ENCODE data around the gene PRRC2A. TPM values are rescaled to one million over a fixed set of nuclear protein-coding genes. Genes with fewer than 3 reads are reported as not detected.
A peak's percentile ranks its signal among the peaks of the same experiment; 100 is the strongest.

The PRRC2A gene
- total RNA-seq, result 76.9 TPM
- long read RNA-seq, partial matches to known transcripts, result 12 of 14 reads
- long read RNA-seq, other reads (novel, unspliced or antisense), result 1 of 14 reads

DNA sequence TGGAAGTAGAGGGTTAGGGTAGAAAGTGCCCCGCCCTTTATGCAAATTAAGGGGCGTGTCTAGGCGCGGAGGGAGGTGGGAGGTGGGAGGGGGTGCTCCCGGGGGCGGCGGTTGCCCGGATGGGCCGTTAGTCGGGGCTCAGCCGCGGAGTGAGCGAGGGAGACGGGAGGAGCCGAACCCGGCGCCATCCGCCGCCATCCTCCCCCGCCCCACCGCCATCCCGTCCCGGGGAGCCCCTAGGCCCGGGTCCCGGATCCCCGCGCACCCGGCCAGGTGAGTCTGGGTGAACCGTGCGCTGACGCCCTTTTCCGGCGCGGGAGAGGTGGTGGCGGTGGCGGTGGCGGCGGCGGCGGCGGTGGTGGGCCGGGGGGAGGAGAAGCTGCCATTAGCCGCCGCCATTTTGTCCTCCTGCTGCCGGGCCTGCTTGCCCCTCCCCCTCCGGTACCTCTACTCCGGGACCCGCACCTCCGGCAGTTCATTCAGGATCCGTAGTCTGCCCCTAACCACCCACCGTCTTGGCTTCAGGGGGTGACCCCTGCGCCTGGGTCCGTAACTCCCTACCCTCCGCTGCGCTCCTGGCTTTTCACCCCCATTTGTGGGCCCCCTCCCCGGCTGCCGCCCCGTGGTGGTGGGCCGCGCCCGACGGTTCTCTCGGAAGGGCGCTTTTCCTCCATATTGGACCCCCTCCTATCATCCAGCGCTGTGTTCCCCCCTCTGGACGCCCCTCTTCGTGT lies at the start of gene PRRC2A:
PRRC2A (plus strand) TSS at position 130 of the 734 bp plus-strand sequence. CDS start 2,075 bp downstream, outside the sequence.
- peak; percentile 91 for ATAC-seq
- intact Hi-C loops (cut with micrococcal nuclease), result no loop called here
- DNase-seq, result no peak

DNA sequence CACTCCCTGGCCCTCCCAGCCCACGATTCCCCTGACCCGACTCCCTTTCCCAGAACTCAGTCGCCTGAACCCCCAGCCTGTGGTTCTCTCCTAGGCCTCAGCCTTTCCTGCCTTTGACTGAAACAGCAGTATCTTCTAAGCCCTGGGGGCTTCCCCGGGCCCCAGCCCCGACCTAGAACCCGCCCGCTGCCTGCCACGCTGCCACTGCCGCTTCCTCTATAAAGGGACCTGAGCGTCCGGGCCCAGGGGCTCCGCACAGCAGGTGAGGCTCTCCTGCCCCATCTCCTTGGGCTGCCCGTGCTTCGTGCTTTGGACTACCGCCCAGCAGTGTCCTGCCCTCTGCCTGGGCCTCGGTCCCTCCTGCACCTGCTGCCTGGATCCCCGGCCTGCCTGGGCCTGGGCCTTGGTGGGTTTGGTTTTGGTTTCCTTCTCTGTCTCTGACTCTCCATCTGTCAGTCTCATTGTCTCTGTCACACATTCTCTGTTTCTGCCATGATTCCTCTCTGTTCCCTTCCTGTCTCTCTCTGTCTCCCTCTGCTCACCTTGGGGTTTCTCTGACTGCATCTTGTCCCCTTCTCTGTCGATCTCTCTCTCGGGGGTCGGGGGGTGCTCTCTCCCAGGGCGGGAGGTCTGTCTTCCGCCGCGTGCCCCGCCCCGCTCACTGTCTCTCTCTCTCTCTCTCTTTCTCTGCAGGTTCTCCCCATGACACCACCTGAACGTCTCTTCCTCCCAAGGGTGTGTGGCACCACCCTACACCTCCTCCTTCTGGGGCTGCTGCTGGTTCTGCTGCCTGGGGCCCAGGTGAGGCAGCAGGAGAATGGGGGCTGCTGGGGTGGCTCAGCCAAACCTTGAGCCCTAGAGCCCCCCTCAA lies 48.2 kb upstream of the PRRC2A start, which contains the start of gene LTA:
LTA (plus strand) TSS at position 249 of the 871 bp plus-strand sequence; CDS start at position 703, 454 bp downstream.
- no peak for DNase-seq
- ATAC-seq, result no peak
- intact Hi-C loops (cut with micrococcal nuclease), result no loop called here

DNA sequence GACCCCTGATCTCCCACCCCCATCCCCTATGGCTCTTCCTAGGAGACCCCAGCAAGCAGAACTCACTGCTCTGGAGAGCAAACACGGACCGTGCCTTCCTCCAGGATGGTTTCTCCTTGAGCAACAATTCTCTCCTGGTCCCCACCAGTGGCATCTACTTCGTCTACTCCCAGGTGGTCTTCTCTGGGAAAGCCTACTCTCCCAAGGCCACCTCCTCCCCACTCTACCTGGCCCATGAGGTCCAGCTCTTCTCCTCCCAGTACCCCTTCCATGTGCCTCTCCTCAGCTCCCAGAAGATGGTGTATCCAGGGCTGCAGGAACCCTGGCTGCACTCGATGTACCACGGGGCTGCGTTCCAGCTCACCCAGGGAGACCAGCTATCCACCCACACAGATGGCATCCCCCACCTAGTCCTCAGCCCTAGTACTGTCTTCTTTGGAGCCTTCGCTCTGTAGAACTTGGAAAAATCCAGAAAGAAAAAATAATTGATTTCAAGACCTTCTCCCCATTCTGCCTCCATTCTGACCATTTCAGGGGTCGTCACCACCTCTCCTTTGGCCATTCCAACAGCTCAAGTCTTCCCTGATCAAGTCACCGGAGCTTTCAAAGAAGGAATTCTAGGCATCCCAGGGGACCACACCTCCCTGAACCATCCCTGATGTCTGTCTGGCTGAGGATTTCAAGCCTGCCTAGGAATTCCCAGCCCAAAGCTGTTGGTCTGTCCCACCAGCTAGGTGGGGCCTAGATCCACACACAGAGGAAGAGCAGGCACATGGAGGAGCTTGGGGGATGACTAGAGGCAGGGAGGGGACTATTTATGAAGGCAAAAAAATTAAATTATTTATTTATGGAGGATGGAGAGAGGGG lies 47.0 kb upstream of the PRRC2A start:
- intact Hi-C loops (cut with micrococcal nuclease), result no loop called here
- no peak for ATAC-seq
- no peak for DNase-seq

DNA sequence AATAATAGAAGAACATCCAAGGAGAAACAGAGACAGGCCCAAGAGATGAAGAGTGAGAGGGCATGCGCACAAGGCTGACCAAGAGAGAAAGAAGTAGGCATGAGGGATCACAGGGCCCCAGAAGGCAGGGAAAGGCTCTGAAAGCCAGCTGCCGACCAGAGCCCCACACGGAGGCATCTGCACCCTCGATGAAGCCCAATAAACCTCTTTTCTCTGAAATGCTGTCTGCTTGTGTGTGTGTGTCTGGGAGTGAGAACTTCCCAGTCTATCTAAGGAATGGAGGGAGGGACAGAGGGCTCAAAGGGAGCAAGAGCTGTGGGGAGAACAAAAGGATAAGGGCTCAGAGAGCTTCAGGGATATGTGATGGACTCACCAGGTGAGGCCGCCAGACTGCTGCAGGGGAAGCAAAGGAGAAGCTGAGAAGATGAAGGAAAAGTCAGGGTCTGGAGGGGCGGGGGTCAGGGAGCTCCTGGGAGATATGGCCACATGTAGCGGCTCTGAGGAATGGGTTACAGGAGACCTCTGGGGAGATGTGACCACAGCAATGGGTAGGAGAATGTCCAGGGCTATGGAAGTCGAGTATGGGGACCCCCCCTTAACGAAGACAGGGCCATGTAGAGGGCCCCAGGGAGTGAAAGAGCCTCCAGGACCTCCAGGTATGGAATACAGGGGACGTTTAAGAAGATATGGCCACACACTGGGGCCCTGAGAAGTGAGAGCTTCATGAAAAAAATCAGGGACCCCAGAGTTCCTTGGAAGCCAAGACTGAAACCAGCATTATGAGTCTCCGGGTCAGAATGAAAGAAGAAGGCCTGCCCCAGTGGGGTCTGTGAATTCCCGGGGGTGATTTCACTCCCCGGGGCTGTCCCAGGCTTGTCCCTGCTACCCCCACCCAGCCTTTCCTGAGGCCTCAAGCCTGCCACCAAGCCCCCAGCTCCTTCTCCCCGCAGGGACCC lies 46.1 kb upstream of the PRRC2A start:
- DNase-seq (no peak), ATAC-seq (no peak)
- intact Hi-C loops (cut with micrococcal nuclease), result no loop called here

DNA sequence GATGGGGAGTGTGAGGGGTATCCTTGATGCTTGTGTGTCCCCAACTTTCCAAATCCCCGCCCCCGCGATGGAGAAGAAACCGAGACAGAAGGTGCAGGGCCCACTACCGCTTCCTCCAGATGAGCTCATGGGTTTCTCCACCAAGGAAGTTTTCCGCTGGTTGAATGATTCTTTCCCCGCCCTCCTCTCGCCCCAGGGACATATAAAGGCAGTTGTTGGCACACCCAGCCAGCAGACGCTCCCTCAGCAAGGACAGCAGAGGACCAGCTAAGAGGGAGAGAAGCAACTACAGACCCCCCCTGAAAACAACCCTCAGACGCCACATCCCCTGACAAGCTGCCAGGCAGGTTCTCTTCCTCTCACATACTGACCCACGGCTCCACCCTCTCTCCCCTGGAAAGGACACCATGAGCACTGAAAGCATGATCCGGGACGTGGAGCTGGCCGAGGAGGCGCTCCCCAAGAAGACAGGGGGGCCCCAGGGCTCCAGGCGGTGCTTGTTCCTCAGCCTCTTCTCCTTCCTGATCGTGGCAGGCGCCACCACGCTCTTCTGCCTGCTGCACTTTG lies 45.1 kb upstream of the PRRC2A start, which contains the start of gene TNF:
TNF (plus strand) TSS at position 231 of the 567 bp plus-strand sequence; CDS start at position 408, 177 bp downstream.
- intact Hi-C loops (cut with micrococcal nuclease), result no loop called here
- peak; percentile 57 for DNase-seq

DNA sequence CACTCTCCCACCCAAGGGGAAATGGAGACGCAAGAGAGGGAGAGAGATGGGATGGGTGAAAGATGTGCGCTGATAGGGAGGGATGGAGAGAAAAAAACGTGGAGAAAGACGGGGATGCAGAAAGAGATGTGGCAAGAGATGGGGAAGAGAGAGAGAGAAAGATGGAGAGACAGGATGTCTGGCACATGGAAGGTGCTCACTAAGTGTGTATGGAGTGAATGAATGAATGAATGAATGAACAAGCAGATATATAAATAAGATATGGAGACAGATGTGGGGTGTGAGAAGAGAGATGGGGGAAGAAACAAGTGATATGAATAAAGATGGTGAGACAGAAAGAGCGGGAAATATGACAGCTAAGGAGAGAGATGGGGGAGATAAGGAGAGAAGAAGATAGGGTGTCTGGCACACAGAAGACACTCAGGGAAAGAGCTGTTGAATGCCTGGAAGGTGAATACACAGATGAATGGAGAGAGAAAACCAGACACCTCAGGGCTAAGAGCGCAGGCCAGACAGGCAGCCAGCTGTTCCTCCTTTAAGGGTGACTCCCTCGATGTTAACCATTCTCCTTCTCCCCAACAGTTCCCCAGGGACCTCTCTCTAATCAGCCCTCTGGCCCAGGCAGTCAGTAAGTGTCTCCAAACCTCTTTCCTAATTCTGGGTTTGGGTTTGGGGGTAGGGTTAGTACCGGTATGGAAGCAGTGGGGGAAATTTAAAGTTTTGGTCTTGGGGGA lies 44.4 kb upstream of the PRRC2A start:
- DNase-seq, result no peak
- no peak for ATAC-seq
- intact Hi-C loops (cut with micrococcal nuclease), result no loop called here

More for the DNA sequence above, 45.1 kb upstream of the PRRC2A start, which contains the start of gene TNF:
- ATAC-seq, result peak; percentile 69

DNA sequence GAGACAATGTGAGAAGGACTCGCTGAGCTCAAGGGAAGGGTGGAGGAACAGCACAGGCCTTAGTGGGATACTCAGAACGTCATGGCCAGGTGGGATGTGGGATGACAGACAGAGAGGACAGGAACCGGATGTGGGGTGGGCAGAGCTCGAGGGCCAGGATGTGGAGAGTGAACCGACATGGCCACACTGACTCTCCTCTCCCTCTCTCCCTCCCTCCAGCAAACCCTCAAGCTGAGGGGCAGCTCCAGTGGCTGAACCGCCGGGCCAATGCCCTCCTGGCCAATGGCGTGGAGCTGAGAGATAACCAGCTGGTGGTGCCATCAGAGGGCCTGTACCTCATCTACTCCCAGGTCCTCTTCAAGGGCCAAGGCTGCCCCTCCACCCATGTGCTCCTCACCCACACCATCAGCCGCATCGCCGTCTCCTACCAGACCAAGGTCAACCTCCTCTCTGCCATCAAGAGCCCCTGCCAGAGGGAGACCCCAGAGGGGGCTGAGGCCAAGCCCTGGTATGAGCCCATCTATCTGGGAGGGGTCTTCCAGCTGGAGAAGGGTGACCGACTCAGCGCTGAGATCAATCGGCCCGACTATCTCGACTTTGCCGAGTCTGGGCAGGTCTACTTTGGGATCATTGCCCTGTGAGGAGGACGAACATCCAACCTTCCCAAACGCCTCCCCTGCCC lies 43.5 kb upstream of the PRRC2A start:
- ATAC-seq (no peak), DNase-seq (no peak)
- intact Hi-C loops (cut with micrococcal nuclease), result no loop called here

DNA sequence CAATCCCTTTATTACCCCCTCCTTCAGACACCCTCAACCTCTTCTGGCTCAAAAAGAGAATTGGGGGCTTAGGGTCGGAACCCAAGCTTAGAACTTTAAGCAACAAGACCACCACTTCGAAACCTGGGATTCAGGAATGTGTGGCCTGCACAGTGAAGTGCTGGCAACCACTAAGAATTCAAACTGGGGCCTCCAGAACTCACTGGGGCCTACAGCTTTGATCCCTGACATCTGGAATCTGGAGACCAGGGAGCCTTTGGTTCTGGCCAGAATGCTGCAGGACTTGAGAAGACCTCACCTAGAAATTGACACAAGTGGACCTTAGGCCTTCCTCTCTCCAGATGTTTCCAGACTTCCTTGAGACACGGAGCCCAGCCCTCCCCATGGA lies 42.9 kb upstream of the PRRC2A start:
- DNase-seq, result no peak
- no peak for ATAC-seq
- intact Hi-C loops (cut with micrococcal nuclease), result no loop called here

DNA sequence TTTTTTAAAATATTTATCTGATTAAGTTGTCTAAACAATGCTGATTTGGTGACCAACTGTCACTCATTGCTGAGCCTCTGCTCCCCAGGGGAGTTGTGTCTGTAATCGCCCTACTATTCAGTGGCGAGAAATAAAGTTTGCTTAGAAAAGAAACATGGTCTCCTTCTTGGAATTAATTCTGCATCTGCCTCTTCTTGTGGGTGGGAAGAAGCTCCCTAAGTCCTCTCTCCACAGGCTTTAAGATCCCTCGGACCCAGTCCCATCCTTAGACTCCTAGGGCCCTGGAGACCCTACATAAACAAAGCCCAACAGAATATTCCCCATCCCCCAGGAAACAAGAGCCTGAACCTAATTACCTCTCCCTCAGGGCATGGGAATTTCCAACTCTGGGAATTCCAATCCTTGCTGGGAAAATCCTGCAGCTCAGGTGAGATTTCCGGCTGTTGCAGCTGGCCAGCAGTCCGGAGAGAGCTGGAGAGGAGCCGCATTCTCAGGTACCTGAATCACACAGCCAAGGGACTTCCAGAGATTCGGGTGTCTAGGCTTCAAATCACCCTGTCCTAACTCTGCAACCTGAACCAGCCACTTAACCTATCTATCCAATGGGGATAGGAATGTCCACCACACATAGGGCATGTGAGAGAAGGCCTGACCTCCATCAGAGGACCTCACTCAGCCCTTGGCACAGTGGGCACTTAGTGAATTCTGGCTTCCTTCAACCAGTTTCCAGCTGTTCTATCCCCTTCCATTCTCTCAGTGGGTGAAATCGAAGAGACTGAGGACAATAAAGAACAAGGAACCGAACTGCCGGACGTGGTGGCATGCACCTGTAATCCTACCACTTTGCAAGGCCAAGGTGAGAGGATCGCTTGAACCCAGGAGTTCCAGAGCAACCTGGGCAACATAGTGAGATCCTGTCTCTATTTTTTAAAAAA lies 42.1 kb upstream of the PRRC2A start:
- intact Hi-C loops (cut with micrococcal nuclease), result no loop called here
- no peak for ATAC-seq
- DNase-seq, result no peak

DNA sequence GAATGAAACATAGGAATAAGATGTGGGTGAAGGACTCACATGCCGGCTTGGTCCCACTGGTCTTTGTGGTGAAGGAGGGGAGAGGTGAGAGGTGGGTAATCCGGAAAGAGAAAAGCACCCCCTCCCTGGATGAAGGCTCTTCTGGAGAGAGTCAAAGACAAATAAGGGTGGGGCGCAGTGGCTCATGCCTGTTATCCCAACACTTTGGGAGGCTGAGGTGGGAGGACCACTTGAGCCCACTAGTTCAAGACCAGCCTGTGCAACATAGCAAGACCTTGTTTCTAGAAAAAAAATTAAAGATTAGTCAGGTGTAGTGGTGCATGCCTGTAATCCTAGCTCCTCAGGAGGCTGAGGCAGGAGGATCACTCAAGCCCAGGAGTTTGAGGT lies 41.4 kb upstream of the PRRC2A start:
- ATAC-seq (no peak), DNase-seq (no peak)
- intact Hi-C loops (cut with micrococcal nuclease), result no loop called here

DNA sequence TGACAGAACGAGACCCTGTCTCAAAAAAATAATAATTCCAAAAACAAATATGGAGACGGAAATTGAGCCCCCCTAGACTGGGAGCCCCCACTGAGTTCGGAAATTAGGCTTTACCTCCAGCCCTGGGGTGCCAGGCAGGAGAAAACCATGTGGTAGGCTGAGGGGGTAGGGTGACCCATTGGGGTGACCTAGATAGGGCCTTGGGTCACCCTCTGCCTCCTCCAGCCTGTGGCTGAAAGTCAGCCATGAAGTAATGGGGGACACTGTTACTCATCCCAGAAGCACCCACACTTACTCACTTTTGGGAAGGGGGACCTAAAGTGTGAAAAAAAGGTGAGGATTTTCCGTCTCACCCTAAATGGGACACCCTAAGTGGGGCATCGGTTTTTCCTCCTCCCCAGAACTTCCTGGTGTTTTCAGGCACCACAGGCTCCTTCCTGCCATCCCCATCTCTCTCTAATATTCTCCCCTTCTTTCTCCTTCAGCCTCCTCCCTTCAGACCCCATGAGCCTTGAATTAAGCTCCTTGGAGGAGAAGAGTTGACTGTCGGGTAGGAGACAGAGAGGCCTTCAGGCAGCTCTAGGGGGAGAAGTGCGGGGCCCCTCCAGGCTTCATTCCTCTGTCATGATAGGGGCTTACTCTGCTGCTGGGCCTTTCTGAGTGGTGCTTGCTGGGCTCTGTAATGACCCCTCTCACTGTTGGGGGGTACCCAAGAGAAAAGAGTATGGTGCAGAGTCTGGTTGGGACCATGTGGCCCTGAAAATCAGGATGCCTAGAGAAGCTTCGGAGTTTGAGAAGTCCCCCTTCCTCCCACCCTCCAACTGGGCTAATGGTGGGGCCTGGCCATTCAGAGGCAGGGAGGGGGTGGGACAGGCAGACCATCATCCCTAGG lies 40.7 kb upstream of the PRRC2A start:
- no peak for DNase-seq
- no peak for ATAC-seq
- intact Hi-C loops (cut with micrococcal nuclease), result no loop called here

DNA sequence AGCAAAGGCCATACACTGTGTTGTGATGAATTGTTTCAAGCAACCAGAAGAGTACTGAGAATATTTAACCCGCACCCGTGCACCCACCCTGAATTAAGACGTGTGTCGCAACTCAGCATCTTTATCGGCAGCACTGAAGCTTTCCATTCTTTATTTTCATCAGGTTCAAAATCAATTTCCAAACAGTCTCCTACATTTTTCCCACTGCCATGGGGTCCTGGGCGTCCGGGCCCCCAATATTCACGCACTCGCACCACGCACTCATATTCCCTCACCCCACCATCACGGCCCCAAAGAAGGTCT lies 40.1 kb upstream of the PRRC2A start:
- ATAC-seq, result no peak
- DNase-seq, result no peak
- intact Hi-C loops (cut with micrococcal nuclease), result no loop called here

DNA sequence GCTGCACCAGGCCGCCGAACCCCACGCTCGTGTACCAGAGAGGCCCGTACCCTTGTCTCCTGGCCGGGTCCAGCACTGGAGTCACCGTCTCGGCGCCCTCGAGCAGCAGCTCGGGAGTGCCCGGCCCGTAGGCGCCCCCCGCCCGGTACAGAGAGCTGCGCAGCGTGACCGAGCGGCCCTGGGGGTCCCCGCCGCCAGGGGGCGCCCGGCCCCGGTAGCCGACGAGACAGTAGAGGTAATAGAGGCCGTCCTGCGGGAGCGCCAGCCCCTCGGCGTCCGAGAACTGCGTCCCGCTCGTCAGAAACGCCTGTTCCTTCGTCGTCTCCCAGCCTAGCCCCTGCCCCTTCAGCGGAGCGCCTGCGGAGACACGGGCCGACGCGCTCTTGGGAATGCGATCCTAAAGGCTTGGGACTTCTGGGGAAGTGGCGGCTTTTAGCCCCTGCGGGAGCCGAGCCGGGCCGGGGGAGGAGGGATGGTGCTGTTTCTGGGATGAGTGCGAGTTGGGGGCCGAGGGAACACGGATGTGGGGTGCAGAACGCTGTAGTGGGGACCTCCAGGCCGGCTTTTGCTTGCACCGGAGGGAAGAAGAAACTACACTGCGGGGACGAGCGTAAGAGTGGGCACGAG lies 39.6 kb upstream of the PRRC2A start:
- ATAC-seq (peak; percentile 99), DNase-seq (peak; percentile 96)
- intact Hi-C loops (cut with micrococcal nuclease), result no loop called here

Data from left ventricle myocardium superior (tissue), 1 donor.